HG03460 (cell line): ENCODE measurements around the gene PCSK5.

Experiments used
- ATAC-seq: cut with Tn5 transposase; IDR thresholded peaks from one replicate; pipeline ENCODE4 v1.9.1; 2021; ENCODE audit not compliant: unreplicated experiment

PCSK5 gene

GRCh38 chr9:76176171-76176570 is 285.7 kb downstream of the PCSK5 start:
- ATAC-seq, result no peak

- no peak for ATAC-seq
Measured at GRCh38 chr9:76177931-76178330, 287.5 kb downstream of the PCSK5 start.

GRCh38 chr9:76180541-76180940 is 290.1 kb downstream of the PCSK5 start:
- no peak for ATAC-seq

GRCh38 chr9:76181020-76181641 is 290.7 kb downstream of the PCSK5 start:
- no peak for ATAC-seq

GRCh38 chr9:76181781-76182180 is 291.3 kb downstream of the PCSK5 start:
- ATAC-seq, result no peak

- no peak for ATAC-seq
Measured at GRCh38 chr9:76185432-76185831, 295.0 kb downstream of the PCSK5 start.

GRCh38 chr9:76188286-76188685 is 297.8 kb downstream of the PCSK5 start:
- ATAC-seq, result no peak

GRCh38 chr9:76188905-76189304 is 298.4 kb downstream of the PCSK5 start:
- ATAC-seq, result no peak

GRCh38 chr9:76191493-76191892 is 301.0 kb downstream of the PCSK5 start:
- no peak for ATAC-seq

GRCh38 chr9:76192013-76192412 is 301.5 kb downstream of the PCSK5 start:
- ATAC-seq, result no peak

GRCh38 chr9:76194896-76195295 is 304.4 kb downstream of the PCSK5 start:
- no peak for ATAC-seq

GRCh38 chr9:76198336-76198735 is 307.9 kb downstream of the PCSK5 start:
- no peak for ATAC-seq

- no peak for ATAC-seq
Measured at GRCh38 chr9:76200315-76200714, 309.8 kb downstream of the PCSK5 start.

GRCh38 chr9:76200745-76201144 is 310.3 kb downstream of the PCSK5 start:
- no peak for ATAC-seq

- ATAC-seq, result no peak
Measured at GRCh38 chr9:76203373-76203772, 312.9 kb downstream of the PCSK5 start.

- no peak for ATAC-seq
Measured at GRCh38 chr9:76206821-76207220, 316.3 kb downstream of the PCSK5 start.

GRCh38 chr9:76213751-76214150 is 323.3 kb downstream of the PCSK5 start:
- ATAC-seq, result no peak

- no peak for ATAC-seq
Measured at GRCh38 chr9:76215066-76215465, 324.6 kb downstream of the PCSK5 start.

GRCh38 chr9:76216161-76216649 is 325.7 kb downstream of the PCSK5 start:
- ATAC-seq, result no peak

- ATAC-seq, result no peak
Measured at GRCh38 chr9:76218117-76218885, 327.8 kb downstream of the PCSK5 start.

- no peak for ATAC-seq
Measured at GRCh38 chr9:76218886-76219445, 328.5 kb downstream of the PCSK5 start.

GRCh38 chr9:76219560-76220151 is 329.2 kb downstream of the PCSK5 start:
- ATAC-seq, result no peak
